GM19452 (cell line): ENCODE measurements around the gene TCAIM.
A peak's percentile ranks its signal among the peaks of the same experiment; 100 is the strongest.
"Not testable (repeated sequence)": the region's sequence is repeated elsewhere in the genome, so short reads cannot be mapped to it uniquely, and the experiment has no call there.

Experiments
- ATAC-seq: cut with Tn5 transposase; IDR thresholded peaks from one replicate; pipeline ENCODE4 v1.9.1; 2021; ENCODE audit not compliant: unreplicated experiment

Gene TCAIM

DNA sequence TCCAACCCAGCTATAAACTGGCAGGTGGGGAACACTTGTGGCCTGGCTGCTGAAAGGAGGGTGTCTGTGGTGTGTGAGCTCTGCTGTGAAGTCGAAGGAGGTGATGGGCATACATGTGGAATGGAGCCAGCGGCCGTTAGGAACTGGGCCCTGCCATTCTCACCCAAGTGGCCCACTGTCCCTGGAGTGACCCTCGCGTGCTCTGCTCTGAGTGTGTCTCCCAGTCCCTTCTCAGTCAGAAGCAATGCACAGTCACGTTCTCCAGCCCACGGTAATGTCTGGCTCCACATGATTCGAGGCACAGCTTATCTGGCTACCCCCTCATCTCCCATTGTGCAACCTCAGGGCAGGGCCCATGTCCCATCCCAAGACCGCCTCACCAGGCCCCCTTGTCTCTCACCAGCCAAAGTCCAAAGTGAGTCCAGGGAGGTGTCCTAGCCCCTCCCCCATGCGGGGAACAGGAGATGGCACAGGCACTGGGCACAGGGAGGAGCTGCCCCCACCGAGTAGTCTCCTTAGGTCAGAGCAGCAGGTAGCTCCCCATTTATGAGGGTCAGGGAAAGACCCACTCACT lies 76.0 kb downstream of the TCAIM start:
- no peak for ATAC-seq

DNA sequence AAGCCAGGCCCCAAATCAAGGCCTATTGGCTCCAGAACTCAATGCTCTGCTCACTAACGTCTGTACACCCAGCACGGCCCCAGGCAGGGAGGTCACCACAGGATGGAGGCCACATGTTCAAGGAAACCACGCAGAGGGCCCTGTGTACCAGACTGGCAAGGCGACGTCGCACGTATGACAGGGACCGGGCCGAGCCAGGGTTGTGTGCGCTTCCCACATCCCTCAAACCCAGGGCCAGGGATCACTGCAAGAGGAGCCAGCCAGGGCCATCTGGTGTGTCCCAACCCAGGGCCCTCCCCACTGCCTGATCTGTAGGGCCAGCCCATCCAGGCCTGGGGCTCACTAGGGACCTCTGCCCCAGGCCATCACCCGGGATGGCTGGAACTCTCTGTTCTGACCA lies 76.9 kb downstream of the TCAIM start:
- no peak for ATAC-seq

DNA sequence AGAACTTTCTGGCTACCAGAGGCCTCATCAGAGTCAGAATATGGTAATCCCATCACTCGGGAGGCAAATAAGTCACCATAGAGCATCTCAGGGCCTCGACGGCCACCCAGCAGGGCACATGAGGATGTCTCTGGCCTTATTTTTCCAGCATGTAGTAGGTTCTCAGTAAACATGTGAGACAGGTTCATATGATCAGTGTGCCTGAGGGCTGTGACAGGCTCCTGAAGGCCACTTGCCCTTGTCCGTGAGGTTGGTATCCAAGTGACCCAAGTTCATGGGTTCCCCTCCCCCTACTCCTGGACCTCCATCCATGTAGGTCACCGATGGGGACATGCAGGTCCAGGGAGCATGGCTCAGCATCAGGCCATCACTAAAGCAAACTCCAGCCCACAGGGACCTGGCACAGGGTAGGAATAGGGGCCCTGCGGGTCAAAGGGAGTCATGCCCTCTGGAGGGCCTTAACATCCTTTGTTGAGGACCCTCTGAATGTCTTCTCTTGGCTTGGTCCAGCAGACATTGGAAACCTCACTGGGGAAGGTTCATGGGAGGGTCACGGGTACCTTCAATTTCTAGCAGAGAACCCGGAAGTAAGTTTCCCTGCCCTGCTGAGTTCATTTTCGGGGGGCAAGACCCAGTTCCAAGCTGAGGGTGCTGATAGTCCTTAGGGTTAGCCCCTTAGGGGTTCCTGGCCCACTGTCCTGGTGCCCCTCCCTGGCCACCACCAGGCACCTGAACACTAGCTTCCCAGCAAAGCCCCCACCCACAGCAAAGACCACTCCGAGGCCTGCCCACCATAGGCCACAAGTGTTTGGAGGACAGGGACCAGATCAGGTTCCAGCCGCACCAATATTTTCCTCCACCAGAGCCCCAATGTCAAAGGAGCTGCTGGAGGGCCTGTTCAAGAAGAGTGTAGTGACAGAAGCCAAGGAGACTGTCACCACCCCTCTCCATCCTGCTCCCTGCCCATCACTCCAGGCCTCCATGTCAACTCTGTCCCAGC lies 77.8 kb downstream of the TCAIM start:
- no peak for ATAC-seq

DNA sequence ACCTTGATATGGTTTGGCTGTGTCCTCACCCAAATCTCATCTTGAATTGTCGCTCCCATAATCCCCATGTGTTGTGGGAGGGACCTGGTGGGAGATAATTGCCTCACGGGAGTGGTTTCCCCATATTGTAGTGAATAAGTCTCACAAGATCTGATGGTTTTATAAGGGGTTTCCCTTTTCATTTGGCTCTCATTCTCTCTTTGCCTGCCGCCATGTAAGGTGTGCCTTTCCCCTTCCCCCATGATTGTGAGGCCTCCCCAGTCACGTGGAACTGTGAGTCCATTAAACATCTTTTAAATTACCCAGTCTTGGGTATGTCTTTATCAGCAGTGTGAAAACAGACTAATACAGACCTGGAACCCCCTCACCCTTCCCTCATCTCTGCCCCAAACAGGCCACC lies 79.6 kb downstream of the TCAIM start:
- not testable (repeated sequence) for ATAC-seq

DNA sequence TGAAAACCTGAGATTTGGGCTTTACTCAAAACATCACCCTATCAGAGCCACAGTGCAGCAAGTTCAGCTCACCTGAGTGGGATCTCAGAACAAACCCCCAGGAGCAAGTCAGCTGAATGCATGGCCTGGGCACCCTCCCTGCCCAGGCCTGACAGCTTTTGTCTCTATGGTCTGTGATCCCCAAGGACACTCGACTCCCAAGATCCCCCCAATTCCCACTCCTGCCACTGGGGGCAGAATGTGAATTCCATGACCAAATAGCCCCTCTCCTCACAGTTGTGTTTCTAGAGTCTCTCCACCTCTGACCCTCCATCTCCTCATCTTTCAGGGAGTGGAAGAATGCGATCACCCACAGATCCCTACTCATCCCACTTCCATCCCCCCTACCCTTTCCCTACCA lies 80.0 kb downstream of the TCAIM start:
- no peak for ATAC-seq

DNA sequence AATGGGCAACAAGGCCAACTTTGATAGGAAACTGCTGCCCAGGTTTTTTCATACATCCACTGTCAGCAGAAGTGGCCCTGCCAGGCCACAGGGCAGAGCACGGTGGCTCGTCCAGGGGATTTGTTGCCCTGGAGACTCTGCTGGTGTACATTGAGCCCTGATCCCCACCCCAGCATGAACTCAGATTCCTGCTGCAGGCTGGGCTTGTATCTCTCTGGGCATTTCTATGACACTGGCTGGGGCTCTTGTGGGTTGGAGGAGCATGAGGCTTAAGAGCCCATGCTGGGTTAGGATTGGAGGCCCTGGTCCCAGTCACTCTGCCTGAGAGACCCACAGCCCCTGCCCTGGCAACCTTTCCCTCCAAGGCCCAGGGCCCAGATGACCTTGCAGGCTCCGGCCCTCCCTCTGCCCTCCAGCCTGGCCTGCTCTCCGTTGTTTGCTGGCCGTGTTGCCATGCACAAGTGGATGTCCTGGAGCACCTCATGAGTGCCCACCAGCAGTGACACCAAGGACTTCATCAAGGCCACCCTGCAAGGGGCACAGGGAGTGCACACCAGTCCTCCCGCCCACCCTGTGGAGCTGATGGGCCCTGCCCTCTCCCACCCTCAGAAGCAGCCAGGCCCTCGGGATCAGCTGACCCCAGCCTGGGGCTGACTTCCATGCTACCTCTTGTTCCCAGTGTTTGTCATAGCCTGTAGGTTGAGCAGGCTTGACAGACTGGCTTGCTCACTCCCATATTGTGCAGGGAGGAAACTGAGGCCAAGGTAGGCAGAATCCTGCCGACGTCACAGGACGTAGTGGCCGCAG lies 80.8 kb downstream of the TCAIM start:
- no peak for ATAC-seq

DNA sequence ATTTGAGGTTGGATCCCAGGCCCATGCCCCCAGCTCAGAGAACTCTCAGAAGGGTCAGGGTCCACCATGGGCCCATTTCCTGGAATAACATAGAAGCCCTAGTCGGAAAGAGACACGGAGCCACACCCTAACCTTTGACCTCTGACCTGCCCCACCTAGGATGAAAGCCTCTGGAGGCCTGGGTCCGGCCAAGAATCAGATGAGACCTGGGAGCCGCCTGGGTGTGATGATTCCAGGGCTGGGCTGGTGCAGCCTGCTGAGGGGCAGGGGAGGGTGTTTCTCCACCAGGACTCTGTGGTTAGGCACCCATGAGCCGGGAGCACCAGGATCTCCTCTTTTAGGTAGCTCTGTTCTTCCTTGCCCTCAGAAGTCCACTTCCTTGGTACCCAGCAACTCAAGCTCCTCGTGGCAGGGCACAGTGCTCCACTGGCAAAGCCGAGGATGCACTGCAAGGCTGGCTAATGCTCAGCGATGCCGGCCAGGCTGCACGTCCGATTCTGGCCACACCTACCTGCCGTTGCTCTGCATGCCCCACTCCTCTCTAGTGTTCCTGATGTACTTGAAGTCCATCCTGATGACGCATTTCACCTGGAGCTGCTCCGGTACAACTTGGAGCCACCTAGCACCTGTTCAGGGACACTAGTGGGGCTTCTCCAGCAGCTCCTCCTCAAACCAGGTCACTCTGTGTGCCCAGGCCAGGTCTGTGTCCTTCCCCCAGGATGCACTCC lies 81.5 kb downstream of the TCAIM start:
- ATAC-seq, result no peak

DNA sequence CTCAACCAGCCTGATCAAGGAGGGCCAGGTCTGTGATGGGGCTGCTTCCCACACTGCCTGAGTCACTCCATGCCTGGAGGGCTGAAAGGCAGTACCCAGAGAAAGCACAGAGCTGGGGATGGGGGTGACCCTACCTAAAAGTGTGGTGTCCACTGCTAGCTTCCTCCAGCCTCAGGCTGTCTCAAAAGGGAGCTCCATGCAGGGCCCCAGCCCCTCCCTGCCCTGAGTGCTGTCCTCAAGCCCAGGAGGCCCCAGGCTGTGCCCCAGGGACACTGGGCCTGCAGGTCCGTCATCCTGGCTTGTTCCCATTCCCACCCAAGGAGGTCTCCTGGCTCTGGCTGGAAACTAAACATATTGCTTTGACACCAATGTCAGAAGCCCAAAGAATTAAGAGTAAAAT lies 82.1 kb downstream of the TCAIM start:
- ATAC-seq, result no peak

DNA sequence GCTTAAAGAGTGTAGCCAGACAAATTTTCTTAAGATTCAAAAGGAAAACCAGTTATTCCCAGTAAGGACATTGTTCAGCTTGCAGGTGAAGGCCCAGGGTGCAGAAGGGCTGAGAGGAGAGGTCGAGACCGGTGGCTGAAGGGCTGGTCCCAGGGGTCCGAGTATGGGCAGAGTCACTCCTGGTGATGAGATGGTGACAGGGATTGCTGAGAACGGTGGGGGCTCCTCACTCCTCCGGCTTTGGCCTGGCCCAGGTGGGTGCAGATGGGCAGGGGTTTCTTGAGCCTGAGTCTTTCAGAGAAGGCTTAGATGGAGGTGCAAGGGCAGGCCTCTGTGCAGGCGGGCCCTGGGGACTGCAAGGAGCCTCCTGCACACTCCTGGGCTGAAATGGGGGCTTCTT lies 82.7 kb downstream of the TCAIM start:
- ATAC-seq, result no peak

DNA sequence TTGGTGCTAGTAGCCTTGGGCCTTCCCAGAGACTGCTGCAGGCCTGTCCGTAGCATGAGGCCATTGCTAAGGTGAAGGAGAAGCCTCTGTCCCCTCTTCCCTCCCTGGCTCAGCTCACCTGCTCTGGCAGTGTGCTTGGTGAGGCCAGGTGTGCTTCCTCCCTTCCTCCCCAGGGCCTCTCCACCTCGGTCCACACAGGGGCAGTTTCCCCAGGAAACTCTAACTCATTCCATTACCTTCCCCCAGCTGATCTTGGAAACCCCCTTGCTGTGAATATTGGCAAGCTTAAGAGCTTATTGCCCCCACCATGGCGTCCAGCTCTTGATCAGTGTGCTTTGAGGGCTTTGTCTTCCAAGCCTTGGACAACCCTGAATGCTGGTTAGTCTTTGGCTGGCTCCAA lies 86.2 kb downstream of the TCAIM start:
- no peak for ATAC-seq

DNA sequence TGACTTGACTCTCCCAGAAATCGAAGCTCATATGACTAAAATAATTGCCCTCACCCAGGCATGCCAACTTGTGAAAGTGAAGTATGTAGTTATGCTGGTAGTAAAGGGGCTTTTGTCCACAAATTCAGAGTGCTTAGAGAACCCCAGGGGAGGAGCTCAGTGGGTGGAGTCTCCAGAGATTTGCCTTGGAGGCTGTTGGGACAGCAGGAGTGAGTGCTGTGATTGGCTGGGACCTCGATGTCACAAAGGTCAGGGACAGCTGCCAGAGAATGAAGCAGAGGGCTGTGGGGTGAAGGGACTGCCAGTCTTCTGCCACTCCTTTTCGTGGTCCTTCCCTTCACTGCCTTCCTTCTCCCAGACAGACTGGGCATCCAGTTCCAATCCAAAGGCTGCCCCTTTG lies 89.1 kb downstream of the TCAIM start:
- ATAC-seq, result no peak

DNA sequence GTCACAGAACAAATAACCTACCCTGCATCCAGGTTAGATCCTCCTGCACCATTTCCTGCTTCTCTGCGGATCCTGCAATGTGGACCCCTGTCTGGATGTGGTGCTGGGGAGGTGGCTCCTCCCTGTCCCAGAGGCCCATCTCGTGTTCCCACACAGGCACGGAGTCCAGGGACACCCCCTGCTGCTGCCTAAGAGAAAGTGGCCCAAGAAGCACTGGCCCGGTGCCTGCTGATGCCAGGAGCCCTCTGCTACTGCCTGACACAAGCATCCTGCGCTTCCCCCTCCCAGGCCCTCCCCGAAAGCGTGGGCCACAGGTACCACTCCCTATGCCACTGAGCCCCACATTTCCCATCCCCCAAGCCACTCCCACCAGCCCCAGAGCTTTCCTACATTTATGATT lies 90.3 kb downstream of the TCAIM start:
- ATAC-seq, result no peak

DNA sequence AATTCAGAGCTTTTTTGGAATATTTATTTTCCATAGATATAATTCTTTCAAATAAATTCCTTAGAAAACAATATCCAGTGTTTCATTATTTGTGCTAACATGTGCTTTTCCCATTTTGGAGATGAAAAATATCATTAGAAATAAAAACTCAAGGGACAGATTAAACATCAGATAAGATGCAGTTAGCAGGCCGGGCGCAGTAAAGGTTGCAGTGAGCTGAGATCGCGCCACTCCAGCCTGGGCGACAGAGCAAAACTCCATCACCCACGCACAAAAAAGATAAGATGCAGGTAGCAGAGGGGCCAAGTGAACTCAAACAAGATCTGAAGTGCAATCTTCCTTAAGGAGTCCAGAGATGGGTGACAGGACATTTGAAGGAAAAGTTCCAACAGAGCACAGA lies 90.9 kb downstream of the TCAIM start:
- no peak for ATAC-seq

DNA sequence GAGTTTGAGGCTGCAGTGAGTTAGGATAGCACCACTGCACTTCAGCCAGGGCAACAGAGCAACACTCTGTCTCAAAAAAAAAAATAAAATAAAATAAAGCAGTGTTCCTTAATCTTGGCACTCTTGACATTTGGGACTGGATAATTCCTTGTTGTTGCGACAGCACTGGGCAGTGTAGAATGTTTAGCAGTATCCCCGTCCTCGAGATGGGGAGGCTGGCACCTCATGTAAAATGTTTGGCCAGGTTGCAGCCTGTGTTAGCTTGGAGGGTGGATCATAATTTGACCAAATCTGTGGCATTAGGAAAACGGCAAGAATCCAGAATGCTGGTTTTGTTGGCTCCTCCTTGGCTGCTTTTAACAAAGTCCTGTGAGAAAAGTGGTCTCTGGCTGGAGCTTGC lies 91.9 kb downstream of the TCAIM start:
- ATAC-seq, result no peak

DNA sequence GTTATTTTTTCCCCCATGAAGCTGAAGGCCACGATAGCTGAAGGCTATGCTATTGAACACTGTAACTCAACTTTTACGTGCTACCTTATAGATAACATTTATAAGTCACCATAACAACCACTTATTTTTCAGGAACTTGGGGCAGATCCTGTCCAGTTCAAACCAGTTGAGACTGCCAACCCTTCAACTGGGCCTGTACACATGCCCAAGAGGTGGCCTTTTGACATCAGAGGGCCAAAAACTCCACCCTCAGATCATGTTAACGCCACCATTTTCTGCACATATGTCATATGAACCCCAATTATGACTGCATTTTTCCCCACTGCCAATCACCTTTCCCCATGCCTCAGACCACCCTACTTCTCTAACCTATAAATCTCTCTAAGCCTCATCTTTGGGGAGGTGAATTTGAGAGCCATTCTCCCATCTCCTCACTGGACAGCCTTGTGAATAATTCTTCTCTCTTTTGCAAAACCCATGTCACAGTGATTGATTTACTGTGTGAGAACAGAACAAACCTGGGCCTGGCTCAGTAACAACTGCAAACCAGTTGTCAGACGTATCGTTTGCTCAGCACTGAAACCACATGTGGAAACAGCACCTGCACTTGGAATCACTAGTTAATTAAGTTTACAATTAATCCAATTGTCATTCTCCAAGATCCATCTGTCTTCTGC lies 96.4 kb downstream of the TCAIM start:
- ATAC-seq, result no peak

DNA sequence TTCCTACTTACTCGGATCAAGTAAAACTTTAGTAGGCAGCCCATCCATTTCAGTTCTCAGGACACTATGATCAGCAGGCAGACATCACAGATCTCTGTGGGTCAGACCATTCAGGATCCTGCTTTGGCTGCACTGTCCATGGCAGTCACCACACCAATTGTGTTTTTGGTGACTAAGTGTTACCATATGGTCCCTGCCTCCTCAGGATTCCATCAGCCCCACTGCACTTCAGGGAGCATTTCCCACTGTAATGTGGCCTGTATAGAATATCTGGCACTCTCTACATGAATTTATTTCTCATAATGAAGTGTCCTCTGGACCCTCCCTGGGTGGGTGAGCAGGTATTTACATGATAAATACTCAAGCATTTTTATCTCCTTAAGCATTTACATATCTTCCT lies 97.6 kb downstream of the TCAIM start:
- no peak for ATAC-seq

DNA sequence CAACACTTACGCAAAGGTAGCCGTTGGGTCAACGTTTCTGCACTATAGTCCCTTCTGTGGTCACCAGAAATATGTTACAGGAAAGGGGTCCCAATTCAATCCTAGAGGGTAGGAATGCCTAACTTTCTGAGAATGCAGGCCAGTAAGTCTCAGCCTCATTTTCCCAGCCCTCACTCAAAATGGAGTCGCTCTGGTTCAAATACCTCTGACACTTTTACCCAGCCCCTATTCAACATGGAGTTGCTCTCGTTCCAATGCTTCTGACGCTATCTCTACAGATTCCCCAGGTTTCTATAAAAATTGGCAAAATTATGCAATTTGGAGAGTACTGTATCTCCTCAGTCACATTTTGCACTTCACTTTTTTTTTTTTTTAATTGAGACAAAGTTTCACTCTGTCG lies 99.2 kb downstream of the TCAIM start:
- ATAC-seq, result no peak

DNA sequence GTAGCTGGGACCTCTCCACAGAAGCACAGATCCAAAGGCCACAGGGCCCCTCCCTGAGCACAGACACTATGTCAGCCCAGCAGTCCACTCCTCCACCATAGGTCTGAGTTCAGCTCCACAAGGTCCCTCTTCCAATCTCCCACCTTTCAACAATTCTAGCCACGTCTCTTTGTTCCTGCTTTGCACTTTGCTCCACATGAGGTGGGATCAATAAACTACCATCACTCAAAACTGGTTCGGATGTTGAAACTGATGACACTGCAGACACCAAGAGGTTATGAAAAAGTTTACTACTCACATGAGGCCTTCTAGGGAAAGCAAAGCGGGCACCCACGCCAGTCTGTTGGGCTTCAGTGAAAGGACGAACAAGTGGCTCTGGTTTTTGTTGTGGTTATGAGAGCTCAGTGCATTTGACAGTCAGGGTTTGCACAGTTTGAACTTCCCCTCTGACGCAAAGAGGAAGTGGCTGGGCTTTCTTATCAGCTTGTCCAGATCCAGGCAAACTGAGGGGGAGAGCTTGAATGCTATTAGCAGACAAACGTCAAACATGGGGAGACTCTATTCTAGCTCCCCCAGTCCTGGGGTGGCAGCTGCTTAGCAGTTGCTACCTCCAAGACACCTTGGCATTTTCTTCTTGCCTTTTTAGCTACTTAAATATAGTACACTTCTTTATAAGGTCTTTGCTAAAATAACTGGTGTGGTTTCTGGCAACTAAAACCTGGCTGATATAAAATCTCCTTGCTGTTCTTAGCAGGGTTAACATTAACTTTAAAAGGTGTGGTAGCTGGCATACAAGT lies 101.1 kb downstream of the TCAIM start:
- ATAC-seq, result peak; percentile 96

DNA sequence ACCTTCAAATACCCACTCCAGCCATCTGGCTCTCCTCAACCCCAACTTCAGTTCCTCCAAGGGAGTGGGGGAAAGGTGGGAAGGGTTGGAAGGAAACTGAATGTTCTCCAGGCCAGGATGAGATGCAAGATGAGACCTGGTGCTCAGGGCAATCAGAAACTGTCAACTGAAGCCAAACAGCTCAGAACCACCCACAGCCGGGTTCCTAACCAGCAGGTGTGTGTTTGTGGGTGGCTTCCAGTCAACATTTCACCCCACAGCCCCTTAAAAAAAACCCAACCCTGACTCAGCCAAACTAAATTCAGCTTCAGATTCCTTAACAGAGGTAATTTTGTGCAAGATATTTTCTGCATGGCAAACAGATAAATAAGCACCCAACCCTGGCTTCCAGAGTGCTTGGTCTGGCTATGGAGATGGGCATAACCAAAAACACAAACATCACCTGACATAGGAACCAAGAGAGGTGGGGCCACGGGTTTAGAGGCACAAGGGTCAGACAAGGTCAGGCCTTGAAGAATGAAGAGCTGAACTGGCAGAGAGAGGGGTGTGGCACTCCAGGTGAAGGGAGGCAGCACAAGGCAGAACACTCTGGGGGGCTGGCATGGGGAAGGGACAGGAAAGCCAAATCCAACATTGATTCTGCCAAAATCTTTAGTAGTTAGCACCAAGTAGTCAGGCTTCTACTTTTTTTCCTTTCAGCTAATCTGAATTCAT lies 104.2 kb downstream of the TCAIM start:
- no peak for ATAC-seq
